Stimulated activated CD4-positive, alpha-beta T cell treated with anti-CD3 and anti-CD28 coated beads, TNF-alpha, amount 100 ng/mL, for 48 hours (primary cell): ENCODE measurements around the gene FZR1.
"Not testable (repeated sequence)": the region's sequence is repeated elsewhere in the genome, so short reads cannot be mapped to it uniquely, and the experiment has no call there.

ENCODE experiments used
- DNase-seq, 3 donors: peaks; one replicate each; pipeline ENCODE4 v3.0.0-alpha.2; 2020; ENCODE audit warnings: low read depth in 3 of 3

The FZR1 gene

DNA sequence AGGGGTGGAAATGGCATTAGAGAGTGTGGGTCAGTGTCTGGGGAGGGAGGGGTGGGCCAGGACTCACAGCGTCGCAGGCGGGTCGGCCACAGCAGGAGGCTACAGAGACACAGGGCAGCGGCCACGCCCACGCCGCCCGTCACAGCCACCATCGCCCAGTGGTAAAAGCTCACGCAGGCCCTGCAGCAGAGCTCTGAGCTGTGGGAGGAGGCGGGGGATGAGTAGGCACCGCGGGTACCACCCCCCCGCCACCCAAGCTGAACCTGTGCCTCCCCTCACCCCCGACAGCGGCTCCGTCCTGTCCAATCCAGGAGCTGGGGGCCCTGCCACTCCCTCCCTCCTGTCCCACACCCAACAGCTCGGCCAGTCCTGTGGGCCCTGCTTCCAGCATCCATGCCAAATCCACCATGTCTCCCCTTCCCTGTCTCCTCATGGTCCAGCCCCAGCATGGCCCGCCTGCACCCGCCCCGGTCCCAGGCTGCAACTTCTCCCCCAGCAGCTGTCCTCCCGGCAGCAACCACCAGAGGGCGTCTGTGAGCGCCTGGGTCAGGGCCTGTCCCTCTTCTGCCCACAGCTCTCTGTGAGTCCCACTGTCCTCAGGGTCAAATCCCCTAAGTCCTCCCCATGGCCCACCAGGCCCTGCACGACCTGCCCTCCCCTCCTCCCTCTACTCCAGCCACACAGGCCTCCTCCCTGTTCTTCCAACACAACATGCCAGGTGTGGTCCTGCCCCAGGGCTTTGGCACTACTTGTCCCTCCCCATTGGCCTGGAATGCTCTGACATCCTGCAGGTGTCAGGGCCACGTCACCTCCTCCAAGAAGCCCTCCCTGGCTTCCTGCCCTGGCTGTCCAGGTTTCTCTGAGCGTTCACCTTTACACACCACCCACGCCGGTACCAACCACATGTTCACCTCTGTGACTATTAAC lies 38.9 kb downstream of the FZR1 start:
- peak; percentile 48 to 72 (median 71) for DNase-seq

DNA sequence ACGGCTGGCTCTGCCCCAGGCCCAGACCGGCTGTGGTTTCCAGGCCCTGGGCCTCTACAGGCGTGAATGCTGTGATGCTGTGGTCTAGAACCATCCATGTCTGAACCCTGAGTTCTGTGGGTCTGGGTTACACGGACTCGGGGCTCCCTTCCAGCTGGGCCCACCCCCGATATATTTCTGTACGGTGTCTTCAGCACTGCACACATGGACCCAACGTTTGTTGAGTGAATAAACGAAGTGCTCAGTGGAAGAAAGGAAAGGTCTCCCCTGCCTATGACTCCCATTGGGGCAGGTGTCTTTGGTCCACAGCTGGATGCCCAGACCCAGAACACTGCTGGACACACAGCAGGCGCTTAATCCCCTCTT lies 39.5 kb downstream of the FZR1 start:
- no peak for DNase-seq

DNA sequence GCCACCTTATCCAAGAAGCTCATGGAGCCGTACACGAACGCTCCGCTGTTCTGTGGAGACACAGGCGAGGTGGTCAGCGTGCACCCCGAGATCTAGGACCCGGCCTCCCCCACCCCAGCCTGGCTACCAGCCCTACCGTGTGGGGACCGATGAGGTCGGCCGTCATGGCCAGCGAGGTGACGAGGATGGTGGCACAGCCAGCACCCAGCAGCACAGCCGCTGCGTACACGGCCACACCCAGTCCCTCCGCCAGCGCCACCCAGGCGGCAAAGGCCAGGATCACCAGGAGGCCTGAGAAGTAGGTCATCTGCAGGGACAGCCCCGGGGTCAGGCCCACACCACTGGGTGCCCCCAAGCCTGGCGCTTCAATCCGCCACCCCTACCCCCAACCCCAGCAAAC lies 40.0 kb downstream of the FZR1 start:
- no peak for DNase-seq

DNA sequence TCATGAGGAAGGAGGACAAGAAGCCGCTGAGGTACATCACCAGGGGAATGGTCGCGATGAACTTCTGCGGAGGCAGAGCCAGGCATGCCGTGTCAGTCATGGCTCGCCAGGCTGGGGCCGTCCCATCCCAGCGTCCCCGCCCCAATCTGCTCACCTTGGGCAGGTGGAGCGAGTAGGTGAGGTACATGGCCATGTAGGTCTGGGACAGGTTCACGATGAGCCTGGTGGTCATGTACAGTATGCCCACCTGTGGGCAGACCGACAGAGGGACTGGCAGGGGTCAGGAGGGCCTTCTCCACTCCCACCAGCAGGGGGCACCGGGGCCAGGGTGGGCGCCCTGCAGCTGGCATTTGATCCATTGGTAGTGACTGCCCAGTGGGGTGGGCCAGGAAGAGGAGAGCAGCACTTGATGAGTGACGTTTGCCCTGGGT lies 41.2 kb downstream of the FZR1 start:
- DNase-seq: no peak

DNA sequence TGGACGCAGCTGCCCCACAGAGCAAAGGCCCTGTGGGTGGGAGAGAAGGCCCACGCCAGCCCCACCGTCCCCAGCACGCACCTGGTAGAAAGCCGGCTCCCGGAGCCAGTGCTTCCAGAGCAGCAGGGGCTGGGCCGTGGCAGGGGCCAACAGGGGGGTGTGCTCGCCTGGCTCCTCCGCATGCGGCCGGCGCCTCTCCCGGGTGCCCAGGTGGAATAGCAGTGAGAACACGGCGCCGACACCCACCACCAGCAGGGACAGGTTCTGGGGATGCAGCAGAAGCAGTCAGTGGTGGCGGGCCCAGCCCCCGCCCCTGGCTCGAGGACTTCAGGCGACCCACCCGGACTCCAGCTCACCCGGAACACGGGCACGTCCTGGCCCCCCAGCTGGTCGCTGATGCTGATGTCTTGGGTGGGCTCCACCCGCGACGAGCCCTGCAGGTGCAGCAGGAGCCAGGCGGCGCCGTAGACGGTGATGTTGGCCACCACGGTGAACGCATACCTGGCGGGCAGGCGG lies 41.7 kb downstream of the FZR1 start:
- DNase-seq: no peak

DNA sequence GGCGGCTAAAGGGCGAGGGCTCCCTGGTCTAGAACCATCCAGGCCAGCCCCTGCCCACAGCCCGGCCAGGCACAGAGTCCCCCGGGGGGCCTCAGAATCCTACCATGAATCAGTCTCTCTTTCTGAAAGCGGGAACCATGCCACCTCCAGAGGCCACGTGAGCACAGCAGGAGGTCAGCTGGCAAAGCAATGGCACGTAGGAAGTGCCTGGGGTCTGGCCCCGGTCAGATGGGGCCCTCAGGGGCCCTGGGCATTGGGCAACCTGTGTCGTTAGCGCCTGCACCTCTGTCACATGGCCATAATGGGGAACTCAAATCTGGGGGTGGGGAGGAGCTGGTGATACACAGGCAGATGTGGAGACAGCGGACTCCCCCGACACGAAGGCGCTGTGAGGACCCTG lies 42.5 kb downstream of the FZR1 start:
- DNase-seq: no peak

DNA sequence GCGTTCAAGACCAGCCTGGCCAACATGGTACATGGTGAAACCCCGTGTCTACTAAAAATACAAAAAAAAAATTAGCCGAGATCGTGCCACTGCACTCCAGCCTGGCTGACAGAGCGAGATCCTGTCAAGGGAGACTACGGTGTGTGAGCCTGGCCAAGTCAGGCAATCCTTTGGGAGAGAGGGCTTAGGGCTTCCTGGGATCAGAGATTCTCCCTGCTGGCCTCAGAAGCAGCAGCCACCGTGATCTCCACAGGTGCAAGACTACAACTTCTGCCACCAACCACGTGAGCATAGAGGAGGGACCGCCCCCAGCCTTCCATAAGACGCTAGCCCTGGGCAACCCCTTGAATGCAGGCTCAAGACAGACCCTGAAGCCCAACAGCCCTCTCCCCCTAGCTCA lies 43.7 kb downstream of the FZR1 start:
- no peak for DNase-seq

DNA sequence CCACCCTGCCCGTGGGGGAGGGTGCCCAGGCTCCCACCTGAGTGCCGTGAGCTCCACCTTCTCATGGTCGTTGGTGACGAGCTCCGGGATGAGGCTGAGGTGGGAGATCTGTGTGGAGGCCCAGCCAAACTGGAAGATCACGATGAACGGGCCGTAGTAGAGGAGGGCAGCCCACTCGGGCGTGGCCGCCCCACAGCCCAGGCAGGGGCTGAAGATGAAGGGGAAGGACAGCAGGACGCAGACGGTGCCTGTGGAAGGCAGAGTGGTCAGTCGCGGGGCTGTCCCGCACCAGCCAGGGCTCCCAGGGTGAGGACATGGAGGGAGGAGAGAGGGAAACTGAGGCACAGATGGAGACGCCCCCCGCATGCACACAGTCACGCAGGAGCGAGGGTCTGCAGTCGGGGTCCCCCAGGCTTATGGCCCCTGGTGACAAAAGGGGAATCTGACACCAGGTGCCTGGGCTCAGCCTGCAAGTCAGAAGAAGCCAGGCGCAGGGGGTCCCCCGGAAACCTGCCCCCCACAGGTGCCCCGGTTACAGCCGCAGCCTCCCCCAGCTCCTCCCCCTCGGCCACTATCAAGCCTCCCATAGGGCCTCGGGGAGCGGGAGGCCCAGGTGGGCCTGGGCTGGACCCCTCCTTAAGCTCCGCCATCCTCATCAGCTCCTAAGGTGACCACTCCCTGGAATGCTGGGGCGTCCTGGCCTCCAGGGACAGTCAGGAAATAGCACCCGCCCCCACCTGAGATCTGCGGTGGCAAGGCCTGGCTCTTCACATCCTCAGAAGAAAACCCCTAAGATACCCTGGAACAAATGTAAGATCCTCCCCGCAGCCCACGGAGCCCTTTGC lies 45.1 kb downstream of the FZR1 start:
- no peak for DNase-seq

DNA sequence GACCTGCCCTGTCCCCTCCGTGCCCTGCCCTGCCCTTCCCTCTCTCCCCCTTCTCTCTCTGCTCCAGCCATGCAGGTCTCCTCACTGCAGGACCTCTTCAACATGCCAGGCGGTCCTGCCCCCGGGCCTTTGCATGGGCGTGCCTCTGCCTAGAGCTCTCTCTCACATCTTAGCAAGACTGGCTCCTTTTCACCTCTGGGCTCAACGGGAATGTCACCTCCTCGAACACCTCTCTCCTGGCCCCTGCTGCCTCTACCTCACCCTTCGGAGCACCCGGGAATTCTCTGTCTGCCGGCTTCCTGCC lies 45.6 kb downstream of the FZR1 start:
- DNase-seq: no peak

DNA sequence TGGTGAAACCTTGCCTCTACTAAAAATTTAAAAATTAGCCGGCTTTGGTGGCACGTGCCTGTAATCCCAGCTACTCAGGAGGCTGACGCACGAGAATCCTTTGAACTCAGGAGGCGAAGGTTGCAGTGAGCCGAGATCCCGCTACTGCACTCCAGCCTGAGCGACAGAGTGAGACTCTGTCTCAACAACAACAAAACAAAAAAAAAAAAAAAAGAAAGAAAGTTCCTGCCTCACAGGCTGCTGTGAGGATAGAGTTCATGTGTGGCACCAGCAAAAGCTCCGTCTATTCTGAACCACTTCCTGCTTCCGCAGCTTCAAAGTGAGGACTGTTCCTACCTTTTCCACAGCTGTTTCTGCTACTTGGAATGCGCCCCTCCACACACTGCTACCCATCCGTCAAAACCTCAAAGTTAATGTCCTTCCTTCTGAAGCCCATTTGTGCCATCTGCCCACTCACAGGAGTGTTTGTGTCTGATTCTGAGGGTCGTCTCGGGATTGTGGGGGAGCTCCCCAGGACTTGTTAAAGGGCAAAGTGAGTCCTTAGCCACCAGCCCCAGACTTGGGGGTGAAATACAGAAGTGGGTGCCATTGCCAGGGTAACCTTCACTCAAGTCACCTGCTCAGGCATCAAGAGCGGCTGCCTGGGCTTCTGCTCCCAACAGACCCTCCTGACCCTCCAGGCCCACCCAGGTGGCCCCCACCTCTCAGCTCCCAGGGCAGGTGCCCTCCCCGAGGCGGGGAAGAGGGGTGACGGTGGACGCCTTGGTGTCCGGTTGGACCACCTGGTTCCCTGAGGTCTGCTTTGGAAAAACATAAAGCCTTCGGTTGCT lies 48.4 kb downstream of the FZR1 start:
- no peak for DNase-seq

DNA sequence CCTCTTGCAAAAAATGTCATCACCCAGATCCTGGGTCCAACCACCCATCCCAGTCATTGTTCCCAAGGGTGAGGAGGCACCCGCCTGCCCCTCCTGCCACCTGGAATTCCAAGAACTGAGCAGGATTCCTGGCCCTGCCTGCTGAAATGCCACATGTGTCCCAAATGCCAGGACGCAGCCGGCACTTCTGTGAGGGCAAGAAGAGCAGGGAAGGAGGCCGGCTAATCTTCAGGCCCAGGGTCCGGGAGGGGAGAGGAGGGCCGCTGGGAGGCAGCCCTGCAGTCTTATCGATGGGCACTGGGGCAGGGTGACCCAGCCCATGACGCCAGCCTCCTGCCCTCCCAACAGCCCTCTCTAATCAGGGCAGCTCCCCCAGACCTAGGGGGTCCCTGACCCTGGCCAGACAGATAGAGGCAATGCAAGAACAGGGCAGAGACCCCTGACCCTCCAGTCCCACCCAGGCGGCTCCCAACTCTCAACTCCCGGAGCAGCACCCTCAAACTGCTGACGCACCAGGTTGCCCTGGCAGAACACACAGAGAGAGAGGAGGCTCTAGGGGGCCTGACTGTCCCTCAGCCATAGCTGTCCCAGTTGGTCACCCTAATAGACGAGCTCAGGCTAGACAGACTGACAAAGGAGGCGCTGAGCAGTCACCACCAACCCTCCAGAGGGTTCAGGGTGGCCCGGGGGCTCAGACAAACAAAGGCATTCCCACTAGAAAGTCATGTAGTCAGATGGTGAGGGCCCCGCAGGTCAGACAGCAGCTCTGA lies 49.7 kb downstream of the FZR1 start:
- no peak for DNase-seq

DNA sequence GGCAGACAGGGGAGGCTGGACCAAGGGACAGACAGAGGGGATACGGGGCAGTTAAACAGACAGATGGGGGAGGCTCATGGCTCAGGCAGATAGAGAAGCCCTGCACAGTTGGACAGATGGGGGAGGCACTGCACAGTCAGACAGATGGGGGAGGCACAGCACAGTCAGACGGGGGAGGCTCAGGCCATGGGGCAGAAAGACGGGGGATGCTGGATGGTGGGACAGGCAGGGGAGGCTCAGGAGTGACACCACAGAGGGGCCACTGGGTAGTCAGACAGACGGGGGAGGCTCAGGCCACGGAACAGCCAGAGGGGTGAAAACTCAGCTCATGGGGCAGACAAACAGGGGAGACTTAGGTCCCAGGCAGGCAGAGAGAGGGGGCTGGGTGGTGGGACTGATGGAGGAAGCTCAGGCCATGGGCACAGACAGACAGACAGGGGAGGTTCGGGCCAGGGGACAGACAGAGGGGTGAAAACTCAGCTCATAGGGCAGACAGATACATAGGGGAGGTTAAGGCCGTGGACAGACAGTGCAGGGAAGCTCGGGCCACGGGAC lies 50.4 kb downstream of the FZR1 start:
- DNase-seq: no peak

DNA sequence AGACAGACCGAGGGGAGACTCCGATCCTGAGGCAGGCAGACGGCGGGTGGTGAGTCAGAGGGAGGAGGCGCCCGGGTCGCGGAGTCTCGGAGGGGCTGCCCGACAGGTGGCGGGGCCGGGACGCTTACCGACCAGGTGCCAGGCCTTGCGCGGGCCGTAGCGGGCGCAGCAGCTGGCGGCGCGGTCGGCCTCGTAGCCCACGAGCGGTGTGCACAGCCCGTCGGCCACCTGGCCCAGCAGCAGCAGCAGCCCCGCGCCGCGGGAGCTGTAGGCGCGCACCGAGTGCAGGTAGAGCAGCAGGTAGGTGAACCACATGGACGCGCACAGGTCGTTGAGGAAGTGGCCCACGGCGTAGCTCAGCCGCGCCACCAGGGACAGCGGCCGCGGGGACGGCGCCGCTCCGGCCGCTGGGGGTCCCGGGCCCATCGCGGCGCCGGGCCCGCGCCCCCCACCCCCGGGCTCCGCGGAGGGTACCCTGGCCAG lies 50.9 kb downstream of the FZR1 start:
- peak in 2 of 3 donors; percentile 42 to 60 for DNase-seq

DNA sequence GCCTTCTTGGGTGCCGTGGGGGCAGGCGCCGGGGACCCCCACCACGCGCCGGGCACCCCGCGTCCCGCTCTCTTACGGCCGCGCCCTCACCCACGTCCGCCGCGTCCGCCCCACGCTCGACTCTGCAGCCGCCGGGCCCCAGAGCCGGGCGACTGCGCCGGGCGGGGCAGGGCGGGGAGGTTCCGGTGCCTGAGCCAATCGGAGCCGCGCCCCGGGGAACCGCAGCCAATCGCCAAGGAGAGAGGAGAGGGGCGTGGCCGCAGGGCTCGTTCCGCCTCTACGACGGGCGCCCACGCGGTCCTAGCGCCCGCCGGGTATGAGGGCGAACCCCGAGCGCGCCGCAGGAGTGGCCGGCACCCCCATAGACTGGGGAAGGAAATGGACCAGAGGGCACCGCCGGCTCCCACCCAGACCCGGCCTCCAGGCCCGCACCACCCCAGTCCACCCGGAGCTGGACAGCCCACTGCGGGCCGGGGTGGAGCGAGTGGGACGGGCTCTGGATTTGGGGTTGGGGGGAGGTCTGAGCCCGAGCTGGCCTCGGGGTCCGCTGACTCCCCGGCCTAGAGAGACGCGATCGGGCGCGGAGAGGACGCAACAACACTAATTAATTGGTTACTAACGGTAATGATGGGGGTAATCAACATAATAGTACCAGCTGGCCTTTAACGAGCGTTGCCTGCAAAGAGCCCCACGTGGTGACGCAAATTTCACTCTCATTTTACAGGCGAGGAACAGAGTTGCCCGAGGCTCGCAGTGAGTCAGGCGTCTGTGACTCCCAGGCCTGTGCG lies 51.5 kb downstream of the FZR1 start, which contains the start of gene MFSD12:
MFSD12 (minus strand) TSS at position 126 of the 788 bp plus-strand sequence. CDS start 183 bp downstream, outside the sequence.
- peak; percentile 88 to 96 (median 93) for DNase-seq

DNA sequence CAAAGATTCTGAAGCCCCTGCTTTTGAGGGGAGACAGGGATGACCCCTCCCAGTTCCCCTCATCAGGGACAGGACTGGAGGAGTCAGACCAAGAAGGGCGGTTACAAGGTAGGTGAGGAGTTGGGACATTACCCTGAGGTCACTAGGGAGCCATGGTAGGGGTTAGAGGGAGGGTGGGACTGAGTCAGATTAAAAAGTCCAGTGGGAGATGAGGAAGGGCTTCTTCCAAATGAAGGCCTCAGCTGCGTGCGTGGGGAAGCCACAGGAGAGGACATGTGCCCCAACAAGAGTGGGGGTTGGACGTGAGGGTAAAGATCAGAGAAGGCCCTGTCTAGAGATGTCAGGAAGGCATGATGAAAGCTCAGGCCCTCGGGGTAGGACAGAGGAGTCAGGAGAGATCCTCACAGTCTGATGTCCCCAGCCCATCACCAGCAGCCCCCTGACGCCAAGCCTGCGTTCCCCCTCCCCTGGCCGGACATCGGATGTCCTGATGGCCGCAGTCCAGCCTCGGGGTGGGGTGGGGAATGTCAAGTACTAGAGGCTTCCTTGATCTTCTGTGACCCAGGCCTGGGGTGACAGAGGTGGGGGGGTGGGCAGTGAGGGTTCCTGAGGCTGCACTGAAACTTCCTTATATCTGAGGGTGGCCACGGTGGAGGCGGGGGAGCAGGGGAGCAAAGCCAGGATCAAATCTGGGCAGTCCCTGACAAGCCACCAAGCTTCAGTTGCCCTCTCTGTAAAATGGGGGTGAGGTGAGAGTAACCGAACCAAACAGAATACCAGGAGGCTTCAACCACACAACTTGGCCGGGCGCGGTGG lies 57.8 kb downstream of the FZR1 start:
- no peak for DNase-seq

DNA sequence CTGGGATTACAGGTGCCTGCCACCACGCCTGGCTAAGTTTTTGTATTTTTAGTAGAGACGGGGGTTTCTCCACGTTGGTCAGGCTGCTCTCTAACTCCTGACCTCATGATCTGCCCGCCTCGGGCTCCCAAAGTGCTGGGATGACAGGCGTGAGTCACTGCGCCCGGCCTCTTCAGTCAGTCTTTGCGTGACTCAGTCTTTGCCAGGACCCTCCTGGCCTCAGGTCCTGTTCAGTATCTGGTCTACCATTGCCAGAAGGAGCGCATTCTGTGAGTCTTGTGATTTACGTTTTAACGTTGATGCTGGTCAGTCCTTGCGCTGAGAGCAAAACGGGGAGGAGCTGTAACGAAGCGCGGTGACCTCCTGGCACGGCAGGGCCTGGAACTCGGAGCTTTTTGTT lies 59.0 kb downstream of the FZR1 start:
- DNase-seq: no peak

DNA sequence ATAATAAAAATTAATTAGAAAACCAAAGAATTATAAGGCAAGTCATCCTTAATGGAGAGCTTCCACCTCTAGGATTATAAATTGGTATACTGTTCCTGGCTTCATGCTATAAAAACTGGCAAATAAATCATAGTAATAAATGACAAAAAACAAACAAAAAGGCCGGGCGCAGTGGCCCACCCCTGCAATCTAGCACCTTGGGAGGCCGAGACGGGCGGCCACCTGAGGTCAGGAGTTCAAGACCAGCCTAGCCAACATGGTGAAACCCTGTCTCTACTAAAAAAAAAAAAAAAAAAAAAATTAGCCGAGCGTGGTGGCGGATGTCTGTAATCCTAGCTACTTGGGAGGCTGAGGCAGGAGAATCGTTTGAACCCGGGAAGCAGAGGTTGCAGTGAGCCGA lies 63.9 kb downstream of the FZR1 start:
- DNase-seq: not testable (repeated sequence)

DNA sequence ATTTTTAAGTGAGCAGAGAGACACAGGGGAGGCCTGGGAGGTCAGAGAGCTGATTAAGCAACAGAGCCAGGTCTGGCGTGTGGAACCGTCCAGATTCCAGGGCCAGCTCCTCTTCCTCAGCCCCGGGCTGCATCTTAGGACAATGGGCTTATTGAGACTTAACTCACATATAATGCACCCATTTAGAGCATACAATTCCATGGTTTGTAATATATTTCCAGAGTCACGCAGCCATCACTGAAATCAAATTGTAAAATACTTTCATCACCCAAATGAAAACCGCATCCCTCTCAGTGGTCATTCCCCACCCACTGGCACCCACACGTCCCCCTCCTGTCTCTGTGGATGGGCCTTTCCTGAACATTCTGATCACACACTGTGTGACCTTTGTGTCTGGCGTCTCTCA lies 64.5 kb downstream of the FZR1 start:
- no peak for DNase-seq
